Measurements from ENCODE around the gene CDKAL1.
"Not testable (repeated sequence)": the region's sequence is repeated elsewhere in the genome, so short reads cannot be mapped to it uniquely, and the experiment has no call there.

The CDKAL1 gene

GRCh38 chr6:21049572-21049971 is 515.3 kb downstream of the CDKAL1 start:
- no peak for DNase-seq

GRCh38 chr6:21050935-21051334 is 516.7 kb downstream of the CDKAL1 start:
- DNase-seq, result no peak

DNA sequence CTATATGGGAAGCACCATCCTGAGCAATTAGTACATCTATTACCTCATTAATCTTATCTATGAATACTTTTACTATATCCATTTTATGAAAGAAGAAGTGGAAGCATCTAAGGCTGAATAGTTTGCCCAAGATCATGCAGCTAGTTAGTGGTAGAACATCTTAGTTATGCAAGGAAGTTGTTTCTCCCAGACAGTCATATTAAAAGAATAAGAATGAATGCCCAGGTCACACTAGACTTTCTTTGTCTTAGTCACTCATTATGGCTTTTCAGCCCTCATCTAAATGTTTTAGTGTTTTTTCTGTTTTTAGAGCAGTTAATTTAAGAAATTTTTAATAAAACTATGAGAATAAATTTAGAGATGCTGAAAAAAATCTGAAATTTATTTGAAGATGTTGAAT is 517.5 kb downstream of the CDKAL1 start:
- no peak for DNase-seq

DNA sequence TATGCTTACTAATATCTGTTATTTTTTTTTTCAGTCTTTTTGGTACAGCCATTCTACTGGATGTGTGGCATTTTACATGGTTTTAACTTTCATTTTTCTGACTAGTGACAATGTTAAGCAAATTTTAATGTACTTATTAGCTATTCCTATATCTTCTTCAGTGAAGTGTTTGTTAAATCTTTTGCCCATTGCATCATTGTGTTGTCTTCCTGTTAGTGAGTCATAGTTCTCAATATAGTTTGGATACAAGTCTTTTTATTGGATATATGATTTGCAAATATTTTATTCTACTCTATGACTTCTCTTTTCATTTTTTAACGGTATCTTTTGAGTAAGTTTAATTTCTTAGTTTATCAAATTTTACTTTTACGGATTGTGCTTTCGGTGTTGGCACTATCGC is 519.4 kb downstream of the CDKAL1 start:
- no peak for DNase-seq

DNA sequence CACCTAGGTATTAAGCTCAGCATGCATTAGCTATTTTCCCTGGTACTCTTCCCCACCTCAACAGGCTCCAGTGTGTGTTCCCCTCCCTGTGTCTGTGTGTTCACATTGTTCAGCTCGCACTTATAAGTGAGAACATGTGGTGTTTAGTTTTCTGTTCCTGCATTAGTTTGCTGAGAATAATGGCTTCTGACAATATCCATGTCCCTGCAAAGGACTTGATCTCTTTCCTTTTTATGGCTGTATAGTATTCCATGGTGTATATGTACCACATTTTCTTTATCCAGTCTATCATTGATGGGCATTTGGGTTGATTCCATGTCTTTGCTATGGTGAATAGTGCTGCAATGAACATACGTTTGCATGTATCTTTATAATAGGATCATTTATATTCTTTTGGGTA is 521.2 kb downstream of the CDKAL1 start:
- DNase-seq, result not testable (repeated sequence)

DNA sequence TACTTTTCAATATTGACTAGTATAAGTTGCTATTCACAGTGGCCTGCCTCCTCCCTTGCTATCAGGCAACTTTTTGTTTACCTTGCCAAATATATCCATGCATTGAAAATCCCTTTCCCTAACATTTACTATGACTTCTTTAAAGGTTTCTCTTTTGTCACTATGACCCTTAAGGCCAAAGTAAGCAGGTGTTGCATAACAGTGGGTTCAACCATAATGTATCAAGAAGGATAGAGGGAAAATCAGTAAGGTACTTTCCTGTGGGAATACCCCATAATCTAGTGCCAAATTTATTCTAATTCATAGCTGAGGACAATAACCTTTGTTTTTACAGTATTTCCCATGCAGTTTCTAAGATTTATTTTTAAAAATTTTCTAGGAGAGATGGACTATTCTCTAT is 527.6 kb downstream of the CDKAL1 start:
- no peak for DNase-seq

- no peak for DNase-seq
These were observed 530.6 kb downstream of the CDKAL1 start for GRCh38 chr6:21064756-21065340.

DNA sequence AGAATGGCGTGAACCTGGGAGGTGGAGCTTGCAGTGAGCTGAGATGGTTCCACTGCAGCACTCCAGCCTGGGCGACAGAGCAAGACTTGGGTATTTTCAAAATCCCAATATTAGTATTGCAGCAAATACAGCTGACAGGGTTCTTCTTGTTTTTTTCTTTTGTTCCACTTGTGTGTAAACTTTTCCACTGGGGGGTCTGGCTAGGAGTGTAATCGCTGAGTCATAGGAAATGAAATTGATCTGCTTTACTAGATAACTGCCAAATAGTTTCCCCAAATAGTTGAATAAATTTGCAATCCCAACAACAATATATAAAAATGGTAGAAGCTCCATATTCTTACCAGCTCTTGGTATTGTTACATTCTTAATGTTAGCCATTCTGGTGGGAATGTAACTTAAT is 533.3 kb downstream of the CDKAL1 start:
- DNase-seq, result no peak

- DNase-seq, result no peak
These were observed 536.4 kb downstream of the CDKAL1 start for GRCh38 chr6:21070620-21071019.

- DNase-seq, result no peak
These were observed 537.7 kb downstream of the CDKAL1 start for GRCh38 chr6:21071780-21072468.

GRCh38 chr6:21073318-21073839 is 539.1 kb downstream of the CDKAL1 start:
- DNase-seq, result no peak

DNA sequence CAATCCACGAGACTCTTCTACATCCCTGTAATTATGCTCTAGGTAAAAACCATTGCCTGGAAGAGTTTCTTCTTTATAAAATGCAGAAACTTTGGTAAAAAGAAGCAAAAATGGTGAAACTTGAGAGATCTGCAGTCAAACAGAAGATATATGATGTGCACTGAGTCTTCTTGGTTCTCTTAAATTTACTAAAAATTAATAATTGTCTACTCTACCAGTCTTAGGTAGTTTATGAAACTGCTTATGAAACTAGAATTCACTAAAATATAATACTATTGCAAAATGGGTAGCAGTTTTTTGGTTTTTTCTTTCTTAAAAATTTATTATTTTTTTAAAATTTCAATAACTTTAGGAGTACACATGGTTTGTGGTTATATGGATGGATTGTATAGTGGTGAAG is 540.2 kb downstream of the CDKAL1 start:
- DNase-seq, result no peak

- no peak for DNase-seq
These were observed 541.7 kb downstream of the CDKAL1 start for GRCh38 chr6:21075986-21076385.

GRCh38 chr6:21078497-21078896 is 544.2 kb downstream of the CDKAL1 start:
- DNase-seq, result no peak

DNA sequence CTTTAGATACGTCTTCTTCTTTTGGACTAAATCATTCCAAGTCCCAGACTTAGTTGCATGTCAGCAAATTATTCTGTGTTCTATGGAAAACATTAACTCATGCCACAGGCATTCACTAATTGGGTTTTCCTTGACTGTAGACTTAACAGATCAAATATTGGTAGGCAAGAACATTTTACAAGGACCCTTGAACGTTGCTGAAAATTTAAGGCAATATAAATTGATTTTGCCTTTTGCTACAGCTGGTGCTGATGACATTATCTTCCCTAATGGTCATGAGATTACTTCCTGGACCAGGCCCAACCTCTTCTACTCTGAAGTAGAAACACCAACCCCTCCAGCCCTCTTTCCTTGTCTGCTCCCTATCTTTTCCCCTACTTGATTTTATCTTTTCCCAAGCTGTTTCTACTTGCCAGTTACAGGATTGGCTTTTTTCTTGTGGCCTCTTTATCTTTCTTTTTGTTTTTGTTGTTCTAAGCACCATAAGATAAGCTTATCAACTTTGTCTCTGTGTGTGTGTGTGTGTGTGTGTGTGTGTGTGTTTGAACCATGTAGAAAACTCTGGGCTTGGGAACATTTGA is 545.3 kb downstream of the CDKAL1 start:
- no peak for DNase-seq

- no peak for DNase-seq
These were observed 546.0 kb downstream of the CDKAL1 start for GRCh38 chr6:21080221-21080620.

GRCh38 chr6:21082091-21082490 is 547.8 kb downstream of the CDKAL1 start:
- no peak for DNase-seq

GRCh38 chr6:21083708-21084107 is 549.5 kb downstream of the CDKAL1 start:
- DNase-seq, result no peak

GRCh38 chr6:21084656-21085055 is 550.4 kb downstream of the CDKAL1 start:
- no peak for DNase-seq

- no peak for DNase-seq
These were observed 551.0 kb downstream of the CDKAL1 start for GRCh38 chr6:21085211-21085610.

DNA sequence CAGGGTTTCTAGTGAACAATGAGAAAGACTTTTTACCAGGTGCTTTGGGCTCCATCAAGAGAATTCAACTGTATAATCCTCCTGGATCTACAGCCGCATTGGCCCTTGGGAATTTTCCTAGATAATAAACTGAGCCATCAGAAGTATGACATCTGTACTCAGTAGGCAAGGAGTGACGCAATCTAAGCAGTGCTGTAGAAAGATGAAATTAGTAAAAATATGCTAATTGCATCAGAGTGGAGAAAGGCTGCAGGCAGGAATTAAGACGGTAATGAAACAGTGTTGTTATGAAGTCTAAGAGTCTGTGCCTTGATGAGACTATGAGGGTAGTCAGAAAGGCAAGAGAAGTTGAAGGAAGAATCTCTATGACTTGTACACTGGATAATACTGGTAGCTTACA is 551.4 kb downstream of the CDKAL1 start:
- no peak for DNase-seq

DNA sequence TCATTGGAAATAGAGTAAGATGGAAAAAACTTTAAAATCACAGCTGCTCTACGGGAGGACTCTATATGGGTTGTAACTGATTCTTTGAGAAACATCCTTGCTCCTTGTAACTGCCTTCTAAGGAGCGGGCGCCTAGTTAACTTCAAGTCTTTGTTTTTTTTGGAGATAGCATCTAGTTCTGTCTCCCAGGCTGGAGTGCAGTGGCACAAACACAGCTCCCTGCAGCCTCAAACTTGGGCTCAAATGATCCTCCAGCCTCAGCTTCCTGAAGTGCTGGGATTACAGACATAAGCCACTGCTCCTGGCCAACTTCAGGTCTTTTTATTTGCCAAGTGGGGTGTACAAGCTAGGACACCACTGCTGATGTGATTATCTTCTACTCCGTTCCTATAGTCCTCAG is 552.9 kb downstream of the CDKAL1 start:
- no peak for DNase-seq

- DNase-seq, result no peak
These were observed 557.2 kb downstream of the CDKAL1 start for GRCh38 chr6:21091411-21091810.

- DNase-seq, result not testable (repeated sequence)
These were observed 558.0 kb downstream of the CDKAL1 start for GRCh38 chr6:21092231-21092772.
